HPDE6-E6E7 (cell line): Measurements from ENCODE around the gene SPINK1.
A peak's percentile ranks its signal among the peaks of the same experiment; 100 is the strongest.
"Not testable (repeated sequence)": the region's sequence is repeated elsewhere in the genome, so short reads cannot be mapped to it uniquely, and the experiment has no call there.

Experiments used
- DNase-seq: peaks from one replicate; pipeline ENCODE4 v3.0.0; 2011; ENCODE audit warnings: missing footprints; ENCODE audit errors: extremely low spot score

Gene SPINK1

GRCh38 chr5:147854894-147855773, 23.7 kb upstream of the SPINK1 start:
- no peak for DNase-seq

- no peak for DNase-seq
Observed at GRCh38 chr5:147854331-147854730, 22.9 kb upstream of the SPINK1 start.

- no peak for DNase-seq
Observed at GRCh38 chr5:147853372-147853987, 22.0 kb upstream of the SPINK1 start.

GRCh38 chr5:147852365-147852764, 20.9 kb upstream of the SPINK1 start:
- DNase-seq, result no peak

DNA sequence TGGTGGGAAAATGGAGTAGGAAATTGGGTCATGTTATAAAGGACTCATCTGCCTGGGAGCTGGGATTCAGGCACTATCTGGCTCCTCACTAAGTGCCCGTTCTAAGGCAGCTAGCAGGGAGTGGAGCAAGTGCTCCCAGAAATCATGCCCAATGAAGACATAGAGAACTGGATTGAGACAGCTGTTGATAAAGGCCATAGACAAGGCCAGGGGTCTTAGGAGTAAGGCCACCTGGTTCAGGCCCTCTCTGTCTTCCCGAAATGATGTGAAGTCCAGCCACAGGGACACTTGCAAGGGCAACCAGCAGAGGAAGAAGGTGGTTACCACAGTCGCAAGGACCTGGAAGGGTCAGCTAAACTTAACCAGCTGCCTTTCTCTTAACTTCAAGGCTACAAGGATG, 20.1 kb upstream of the SPINK1 start:
- DNase-seq, result no peak

- no peak for DNase-seq
Observed at GRCh38 chr5:147849226-147849625, 17.8 kb upstream of the SPINK1 start.

GRCh38 chr5:147845618-147846017, 14.1 kb upstream of the SPINK1 start:
- no peak for DNase-seq

- DNase-seq, result no peak
Observed at GRCh38 chr5:147844846-147845245, 13.4 kb upstream of the SPINK1 start.

GRCh38 chr5:147842869-147843268, 11.4 kb upstream of the SPINK1 start:
- no peak for DNase-seq

- DNase-seq, result no peak
Observed at GRCh38 chr5:147836439-147836838, 5.0 kb upstream of the SPINK1 start.

DNA sequence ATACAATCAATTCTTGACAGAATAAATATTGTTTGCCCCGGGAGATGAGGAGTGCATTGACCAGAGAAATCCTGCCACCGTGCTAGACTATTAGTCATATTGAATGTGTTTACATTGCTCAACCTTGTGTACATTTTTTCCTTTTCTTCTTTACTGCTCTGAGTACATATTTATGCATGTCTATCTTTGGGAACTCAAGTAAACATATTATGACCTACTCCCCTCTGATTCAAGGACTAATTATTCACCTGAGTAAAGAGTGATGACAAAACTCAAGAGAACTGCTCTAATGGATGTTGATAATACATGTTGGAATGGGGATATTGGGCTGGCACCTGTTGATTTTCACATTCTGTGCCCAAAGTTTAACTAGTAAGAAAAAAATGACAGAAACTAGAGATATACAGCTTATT, 3.9 kb upstream of the SPINK1 start:
- DNase-seq, result peak; percentile 49

DNA sequence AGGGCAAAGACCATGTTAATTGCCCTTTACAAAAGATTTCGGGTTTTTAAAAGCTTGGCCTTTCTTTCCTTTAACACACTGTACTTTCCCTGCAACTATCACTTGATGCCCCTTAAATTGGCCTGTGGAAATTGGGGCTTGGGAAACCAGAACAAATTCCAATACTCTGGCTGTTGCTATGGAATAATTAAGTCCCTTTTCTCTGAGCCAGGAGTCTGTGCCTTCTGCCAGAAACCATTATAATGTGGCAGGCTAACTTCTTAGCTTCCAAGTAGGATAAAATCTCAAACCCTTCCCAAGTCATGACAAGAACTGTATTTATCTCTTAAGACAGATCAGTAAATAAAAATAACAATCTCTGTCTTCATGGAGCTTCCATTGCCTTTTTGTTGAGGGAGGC, 1.1 kb upstream of the SPINK1 start:
- no peak for DNase-seq

DNA sequence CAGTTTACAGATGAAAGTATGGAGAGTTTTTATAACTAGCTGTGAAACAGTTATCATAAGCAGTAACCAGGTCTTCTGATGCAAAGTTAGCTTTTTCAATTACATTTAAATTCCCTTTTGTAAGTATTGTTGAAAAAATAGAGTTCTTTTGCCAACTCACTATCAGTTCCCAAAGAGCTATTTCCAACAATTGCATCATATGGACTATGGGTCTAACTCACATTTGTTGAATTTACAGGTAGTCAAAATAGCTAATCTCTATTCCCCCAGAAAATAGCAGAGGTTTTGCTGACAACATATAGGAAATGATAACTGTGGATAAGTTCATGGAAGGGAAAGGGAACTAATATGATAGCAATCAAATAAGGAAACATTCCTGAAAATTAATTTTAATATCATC, 1.4 kb downstream of the SPINK1 start:
- no peak for DNase-seq

- not testable (repeated sequence) for DNase-seq
Observed at GRCh38 chr5:147827017-147827416, 4.5 kb downstream of the SPINK1 start.

GRCh38 chr5:147826361-147826760, 5.1 kb downstream of the SPINK1 start:
- DNase-seq, result no peak

- peak; percentile 12 for DNase-seq
Observed at GRCh38 chr5:147822686-147823491, 8.6 kb downstream of the SPINK1 start.

DNA sequence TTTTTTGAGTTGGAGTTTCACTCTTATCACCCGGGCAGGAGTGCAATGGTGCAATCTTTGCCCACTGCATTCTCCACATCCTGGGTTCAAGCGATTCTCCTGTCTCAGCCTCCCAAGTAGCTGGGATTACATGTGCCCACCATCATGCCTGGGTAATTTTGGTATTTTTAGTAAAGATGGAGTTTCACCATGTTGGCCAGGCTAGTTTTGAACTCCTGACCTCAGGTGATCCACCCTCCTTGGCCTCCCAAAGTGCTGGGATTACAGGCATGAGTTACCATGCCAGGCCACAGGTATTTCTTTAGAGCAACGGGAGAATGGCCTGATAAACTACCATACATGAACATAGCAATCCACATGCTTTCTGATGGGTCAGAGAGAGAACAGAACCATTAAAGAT, 9.2 kb downstream of the SPINK1 start:
- not testable (repeated sequence) for DNase-seq

DNA sequence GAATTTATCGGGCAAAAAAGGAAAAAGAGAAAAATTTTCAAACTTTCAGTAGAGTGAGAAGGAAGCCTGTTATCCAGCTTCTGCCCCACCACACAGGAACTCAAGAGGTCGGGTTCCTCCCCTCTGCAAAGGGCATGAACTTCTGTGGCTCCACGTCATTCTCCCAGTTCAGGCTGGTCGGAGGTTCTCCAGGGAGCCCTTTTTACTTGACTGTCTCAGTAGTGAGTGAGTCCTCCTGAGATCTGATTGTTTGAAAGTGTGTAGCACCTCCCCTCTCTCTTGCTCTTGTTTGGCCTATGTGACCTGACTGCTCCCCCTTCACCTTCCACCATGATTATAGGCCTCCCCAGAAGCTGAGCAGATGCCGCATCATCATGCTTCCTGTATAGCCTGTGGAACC, 9.7 kb downstream of the SPINK1 start:
- DNase-seq, result no peak

DNA sequence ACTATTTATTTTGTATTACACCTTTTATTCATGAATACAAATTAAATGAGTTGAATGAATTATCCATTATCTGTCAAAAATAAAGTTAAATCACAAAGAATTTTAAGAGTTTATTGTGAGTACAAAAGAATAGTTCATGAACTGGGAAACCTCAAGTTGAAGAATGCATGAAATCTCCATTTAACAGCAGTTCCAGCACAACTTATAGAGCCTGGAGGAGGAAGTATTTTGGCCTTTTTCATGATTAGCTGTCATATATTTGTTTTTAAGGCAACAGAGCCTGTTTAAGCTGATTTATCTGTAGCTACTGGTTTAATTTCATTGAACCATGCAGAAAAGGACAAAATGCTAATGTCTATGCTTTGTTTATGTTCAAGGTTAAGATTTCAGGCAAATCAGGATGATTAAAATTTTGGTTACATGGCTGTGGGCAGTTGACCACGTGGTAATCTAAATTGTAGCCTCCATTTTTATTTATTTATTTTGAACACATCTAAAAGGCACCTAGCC, 12.2 kb downstream of the SPINK1 start:
- DNase-seq, result no peak

DNA sequence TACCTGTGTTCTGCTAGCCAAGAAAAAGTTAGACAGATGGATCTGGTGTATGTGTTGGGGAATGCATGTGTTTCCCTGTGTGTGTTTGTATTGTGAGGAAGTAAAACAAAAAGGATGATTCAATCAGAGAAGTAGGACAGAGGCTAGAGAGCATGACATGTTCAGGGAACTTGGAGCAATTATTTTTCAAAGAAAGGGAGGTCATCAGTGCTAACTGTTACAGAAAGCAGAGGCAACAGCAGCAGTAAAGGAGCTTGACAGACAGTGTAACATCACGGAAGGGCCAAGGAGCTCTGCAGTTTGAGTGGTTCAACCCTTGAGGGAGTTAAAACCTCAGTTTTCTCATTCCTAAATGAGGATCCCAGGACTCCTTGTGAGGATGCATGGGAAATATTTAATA, 13.2 kb downstream of the SPINK1 start:
- DNase-seq, result no peak

DNA sequence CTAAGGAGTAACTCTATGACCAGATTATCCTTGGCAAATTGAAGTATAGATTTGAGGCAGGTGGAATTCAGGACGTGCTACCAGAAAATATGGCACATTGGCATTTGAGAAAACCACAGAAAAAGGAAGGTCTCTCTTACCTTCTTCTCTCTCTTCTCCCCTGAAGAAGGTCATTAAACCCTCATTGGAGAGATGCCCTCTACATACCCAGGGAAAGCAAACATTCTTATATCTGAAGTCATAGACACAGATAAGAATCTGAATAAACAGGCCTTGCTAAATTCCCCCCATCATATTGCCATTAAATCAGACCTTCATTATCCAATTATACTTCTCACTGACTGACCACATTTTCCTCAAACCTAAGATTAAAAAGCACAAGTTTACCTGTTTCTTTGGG, 17.8 kb downstream of the SPINK1 start:
- no peak for DNase-seq
